ENCODE data around the gene SVEP1. TPM values are rescaled to one million over a fixed set of nuclear protein-coding genes. Genes with fewer than 3 reads are reported as not detected.

SVEP1 gene
- total RNA-seq, 1 experiment from 2014 or later = 0.05 TPM

- no peaks in the 10 kb centered on the region for H3K4me1 ChIP-seq (ENCODE audit: control insufficient read depth, insufficient read depth, low read length)
- intact Hi-C loops (cut with micrococcal nuclease; ENCODE audit: unreplicated experiment) = no loop called here
- H3K27me3 ChIP-seq (ENCODE audit: control insufficient read depth, insufficient read depth, low read length) = no peaks in the 10 kb centered on the region
- ChIA-PET CTCF (no interaction called here), POLR2A (no interaction called here)
- BruUV-seq (replicated peaks) = no TSS peak
- ATAC-seq (no peak), DNase-seq (ENCODE audit: low read depth, low spot score) (no peak)
- no peaks in the 10 kb centered on the region for H3K9me3 ChIP-seq (ENCODE audit: control insufficient read depth, insufficient read depth, low read depth, low read length)
- H3K36me3 ChIP-seq (ENCODE audit: control insufficient read depth, insufficient read depth, low read length) = no peaks in the 10 kb centered on the region
- TF ChIP-seq REST (IDR thresholded peaks at IDR 0.05; ENCODE audit: insufficient read depth in 1 of 2, low read depth in 2 of 2, low read length in 1 of 2) = no peak
- no peak for TF ChIP-seq SIN3A (IDR thresholded peaks at IDR 0.05; ENCODE audit: borderline replicate concordance, insufficient read depth, low read depth, low read length)
- no peak for TF ChIP-seq CTCF (IDR thresholded peaks at IDR 0.05)
- no peak for TF ChIP-seq POLR2AphosphoS5 (IDR thresholded peaks at IDR 0.05; ENCODE audit: low read depth, low read length)
- no peak for TF ChIP-seq TCF7L2 (IDR thresholded peaks at IDR 0.05; ENCODE audit: low read depth, low read length)
- no peak overlapping the region for H3K27ac ChIP-seq (ENCODE audit: low read length)
- in situ Hi-C loops (cut with HindIII; ENCODE audit: low pct_unique_long_range_greater_than_20kb, low sequenced_read_pairs) = no loop called here
- no peak overlapping the region for H3K4me3 ChIP-seq (ENCODE audit: low read depth in 2 of 2, low read length in 2 of 2)
Measured at GRCh38 chr9:110605565-110605964, 26.0 kb upstream of the SVEP1 start.

- TF ChIP-seq POLR2AphosphoS5 (IDR thresholded peaks at IDR 0.05; ENCODE audit: low read depth, low read length) (no peak), REST (IDR thresholded peaks at IDR 0.05; ENCODE audit: insufficient read depth in 1 of 2, low read depth in 2 of 2, low read length in 1 of 2) (no peak), CTCF (IDR thresholded peaks at IDR 0.05) (no peak), SIN3A (IDR thresholded peaks at IDR 0.05; ENCODE audit: borderline replicate concordance, insufficient read depth, low read depth, low read length) (no peak), TCF7L2 (IDR thresholded peaks at IDR 0.05; ENCODE audit: low read depth, low read length) (no peak)
- no TSS peak for BruUV-seq (replicated peaks)
- no peaks in the 10 kb centered on the region for H3K36me3 ChIP-seq (ENCODE audit: control insufficient read depth, insufficient read depth, low read length)
- H3K4me1 ChIP-seq (ENCODE audit: control insufficient read depth, insufficient read depth, low read length) = no peaks in the 10 kb centered on the region
- H3K9me3 ChIP-seq (ENCODE audit: control insufficient read depth, insufficient read depth, low read depth, low read length) = no peaks in the 10 kb centered on the region
- H3K4me3 ChIP-seq (ENCODE audit: low read depth in 2 of 2, low read length in 2 of 2) = no peak overlapping the region
- ChIA-PET POLR2A (no interaction called here), CTCF (no interaction called here)
- no peak for DNase-seq (ENCODE audit: low read depth, low spot score)
- intact Hi-C loops (cut with micrococcal nuclease; ENCODE audit: unreplicated experiment) (no loop called here), in situ Hi-C loops (cut with HindIII; ENCODE audit: low pct_unique_long_range_greater_than_20kb, low sequenced_read_pairs) (no loop called here)
- H3K27ac ChIP-seq (ENCODE audit: low read length) = no peak overlapping the region
- H3K27me3 ChIP-seq (ENCODE audit: control insufficient read depth, insufficient read depth, low read length) = no peaks in the 10 kb centered on the region
- ATAC-seq = no peak
Measured at GRCh38 chr9:110604171-110604601, 24.6 kb upstream of the SVEP1 start.
